ENCODE results near the gene REEP1. TPM values are rescaled to one million over a fixed set of nuclear protein-coding genes. Genes with fewer than 3 reads are reported as not detected.

REEP1 gene
- total and polyA plus RNA-seq, 2 of the 13 experiments (the other 11 are each of a cell fraction or from before 2014, with no cell fraction given), result 0.27 TPM; not detected in 1

DNA sequence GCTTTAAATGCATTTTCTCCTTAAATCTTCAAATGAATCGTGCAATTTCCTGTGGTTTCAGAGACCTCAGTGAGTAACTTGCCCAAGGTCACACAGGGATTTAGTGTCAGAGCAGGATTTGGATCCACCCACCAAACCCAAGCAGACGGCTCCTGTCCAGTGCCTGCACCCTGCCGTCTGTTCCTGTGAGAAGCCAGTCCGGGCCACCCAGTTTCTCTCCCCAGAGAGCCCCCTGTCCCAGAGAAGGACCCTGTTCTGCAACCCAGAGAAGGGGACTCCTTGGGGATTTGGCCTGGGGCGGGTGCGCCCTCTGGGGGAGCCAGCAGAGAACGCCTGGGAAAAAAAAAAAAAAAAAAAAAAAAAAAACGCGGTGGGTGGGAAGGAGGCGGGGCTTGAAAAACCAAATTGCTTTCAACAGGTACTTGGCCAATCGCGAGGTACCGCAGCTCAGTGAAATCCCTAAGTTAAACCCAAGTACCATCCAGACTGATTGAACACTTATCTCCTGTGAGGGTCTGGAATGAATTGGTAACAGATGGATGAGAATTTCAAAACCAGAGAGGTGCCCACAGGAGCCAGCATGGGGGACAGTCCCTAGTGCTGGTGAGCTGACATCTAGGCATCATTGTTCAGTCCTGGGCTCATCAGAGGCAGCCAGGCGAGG lies 30.9 kb upstream of the REEP1 start (continued):
- TF ChIP-seq, protein P1, sequence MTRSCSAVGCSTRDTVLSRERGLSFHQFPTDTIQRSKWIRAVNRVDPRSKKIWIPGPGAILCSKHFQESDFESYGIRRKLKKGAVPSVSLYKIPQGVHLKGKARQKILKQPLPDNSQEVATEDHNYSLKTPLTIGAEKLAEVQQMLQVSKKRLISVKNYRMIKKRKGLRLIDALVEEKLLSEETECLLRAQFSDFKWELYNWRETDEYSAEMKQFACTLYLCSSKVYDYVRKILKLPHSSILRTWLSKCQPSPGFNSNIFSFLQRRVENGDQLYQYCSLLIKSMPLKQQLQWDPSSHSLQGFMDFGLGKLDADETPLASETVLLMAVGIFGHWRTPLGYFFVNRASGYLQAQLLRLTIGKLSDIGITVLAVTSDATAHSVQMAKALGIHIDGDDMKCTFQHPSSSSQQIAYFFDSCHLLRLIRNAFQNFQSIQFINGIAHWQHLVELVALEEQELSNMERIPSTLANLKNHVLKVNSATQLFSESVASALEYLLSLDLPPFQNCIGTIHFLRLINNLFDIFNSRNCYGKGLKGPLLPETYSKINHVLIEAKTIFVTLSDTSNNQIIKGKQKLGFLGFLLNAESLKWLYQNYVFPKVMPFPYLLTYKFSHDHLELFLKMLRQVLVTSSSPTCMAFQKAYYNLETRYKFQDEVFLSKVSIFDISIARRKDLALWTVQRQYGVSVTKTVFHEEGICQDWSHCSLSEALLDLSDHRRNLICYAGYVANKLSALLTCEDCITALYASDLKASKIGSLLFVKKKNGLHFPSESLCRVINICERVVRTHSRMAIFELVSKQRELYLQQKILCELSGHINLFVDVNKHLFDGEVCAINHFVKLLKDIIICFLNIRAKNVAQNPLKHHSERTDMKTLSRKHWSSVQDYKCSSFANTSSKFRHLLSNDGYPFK (CRISPR knock-in tag; IDR thresholded peaks at IDR 0.05; ENCODE audit: borderline replicate concordance), result peak; percentile 23; the same call in 1 of the 2 replicates
- TF ChIP-seq POLR2AphosphoS5 (IDR thresholded peaks at IDR 0.05; ENCODE audit: low read depth, low read length), result no peak
- TF ChIP-seq NR2F2 (IDR thresholded peaks at IDR 0.05; ENCODE audit: borderline replicate concordance, low read depth), result peak; percentile 17; the same call in 1 of the 2 replicates
- no peak for TF ChIP-seq ZNF841 (CRISPR knock-in tag; IDR thresholded peaks at IDR 0.05; ENCODE audit: borderline replicate concordance)
- TF ChIP-seq SP5 (CRISPR knock-in tag; IDR thresholded peaks at IDR 0.05; ENCODE audit: borderline replicate concordance, low read depth), result peak; percentile 9; the same call in 1 of the 2 replicates

DNA sequence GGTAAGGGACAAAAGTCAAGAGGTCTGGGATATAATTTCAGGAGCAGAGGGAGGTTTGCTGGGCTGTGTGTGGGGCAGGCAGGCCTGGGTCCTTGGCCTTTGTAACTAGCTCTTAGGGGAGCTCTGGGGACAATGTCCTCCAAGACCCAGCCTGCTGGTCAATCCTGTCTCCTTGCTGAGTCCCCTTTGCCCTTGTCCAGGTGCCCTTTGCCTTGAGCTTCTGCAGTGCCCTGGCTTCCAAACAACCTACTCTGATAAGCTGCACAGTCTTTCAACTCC lies 30.0 kb upstream of the REEP1 start:
- H3K36me3 ChIP-seq (replicated peaks in 1 of 2; ENCODE audit: control insufficient read depth in 1 of 2, insufficient read depth in 2 of 2, low read length in 2 of 2), result no peaks in the 10 kb centered on the region
- no peak overlapping the region for H3K27ac ChIP-seq (ENCODE audit: extremely low read length, insufficient read depth, low read length)
- H3K9me3 ChIP-seq (ENCODE audit: low read length), result no peaks in the 10 kb centered on the region
- POLR2A ChIA-PET, result no interaction called here
- no peak overlapping the region for H3K4me3 ChIP-seq (replicated peaks in 1 of 3; ENCODE audit: insufficient read depth in 1 of 3, low read depth in 2 of 3, low read length in 3 of 3)
- BruUV-seq (replicated peaks), result no TSS peak
- CTCF ChIA-PET (ENCODE audit: low intra/inter-chr PET ratio, low total read pairs), result interaction anchor here (0.9 to 2.9 kb wide), 2 partner anchors 69 to 146 kb away, joined by 3 to 28 read pairs; no protein-coding TSS in a partner anchor
- no peak overlapping the region for H3K4me2 ChIP-seq (ENCODE audit: low read depth, low read length)
- no peaks in the 10 kb centered on the region for H3K79me2 ChIP-seq (ENCODE audit: insufficient read depth, low read length)
- H3K27me3 ChIP-seq (ENCODE audit: control insufficient read depth in 1 of 2, insufficient read depth in 2 of 2, low read length in 2 of 2), result no peaks in the 10 kb centered on the region; a peak in 1 of 5 replicates
- intact Hi-C loops (cut with micrococcal nuclease; ENCODE audit: unreplicated experiment) (no loop called here), in situ Hi-C loops (cut with HindIII; ENCODE audit: extremely low pct_ligation_motif_present, low pct_unique_long_range_greater_than_20kb) (no loop called here)
- H2AFZ ChIP-seq (ENCODE audit: low read length), result no peak overlapping the region
- FAIRE-seq (no peak), ATAC-seq (peak; percentile 18; the same call in 2 of the 3 replicates), DNase-seq (ENCODE audit: low spot score) (no peak)
- no peak overlapping the region for H3K9ac ChIP-seq (ENCODE audit: insufficient read depth, low read depth, low read length)
- H3K4me1 ChIP-seq (ENCODE audit: insufficient read depth, low read length), result peaks cover 19% of the 10 kb centered on the region
- H4K20me1 ChIP-seq (ENCODE audit: insufficient read depth, low read length), result no peaks in the 10 kb centered on the region
- TF ChIP-seq, protein P2, sequence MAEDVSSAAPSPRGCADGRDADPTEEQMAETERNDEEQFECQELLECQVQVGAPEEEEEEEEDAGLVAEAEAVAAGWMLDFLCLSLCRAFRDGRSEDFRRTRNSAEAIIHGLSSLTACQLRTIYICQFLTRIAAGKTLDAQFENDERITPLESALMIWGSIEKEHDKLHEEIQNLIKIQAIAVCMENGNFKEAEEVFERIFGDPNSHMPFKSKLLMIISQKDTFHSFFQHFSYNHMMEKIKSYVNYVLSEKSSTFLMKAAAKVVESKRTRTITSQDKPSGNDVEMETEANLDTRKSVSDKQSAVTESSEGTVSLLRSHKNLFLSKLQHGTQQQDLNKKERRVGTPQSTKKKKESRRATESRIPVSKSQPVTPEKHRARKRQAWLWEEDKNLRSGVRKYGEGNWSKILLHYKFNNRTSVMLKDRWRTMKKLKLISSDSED (CRISPR knock-in tag; IDR thresholded peaks at IDR 0.05), result no peak
- TF ChIP-seq SMAD1 (CRISPR knock-in tag; IDR thresholded peaks at IDR 0.05; ENCODE audit: borderline replicate concordance, low read depth) (no peak), ZNF83 (CRISPR knock-in tag; IDR thresholded peaks at IDR 0.05; ENCODE audit: borderline replicate concordance) (no peak), MED1 (CRISPR knock-in tag; IDR thresholded peaks at IDR 0.05) (no peak), ZNF776 (CRISPR knock-in tag; IDR thresholded peaks at IDR 0.05) (no peak)
- TF ChIP-seq, protein P3, sequence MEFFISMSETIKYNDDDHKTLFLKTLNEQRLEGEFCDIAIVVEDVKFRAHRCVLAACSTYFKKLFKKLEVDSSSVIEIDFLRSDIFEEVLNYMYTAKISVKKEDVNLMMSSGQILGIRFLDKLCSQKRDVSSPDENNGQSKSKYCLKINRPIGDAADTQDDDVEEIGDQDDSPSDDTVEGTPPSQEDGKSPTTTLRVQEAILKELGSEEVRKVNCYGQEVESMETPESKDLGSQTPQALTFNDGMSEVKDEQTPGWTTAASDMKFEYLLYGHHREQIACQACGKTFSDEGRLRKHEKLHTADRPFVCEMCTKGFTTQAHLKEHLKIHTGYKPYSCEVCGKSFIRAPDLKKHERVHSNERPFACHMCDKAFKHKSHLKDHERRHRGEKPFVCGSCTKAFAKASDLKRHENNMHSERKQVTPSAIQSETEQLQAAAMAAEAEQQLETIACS (CRISPR knock-in tag; IDR thresholded peaks at IDR 0.05), result no peak
- TF ChIP-seq, protein P4, sequence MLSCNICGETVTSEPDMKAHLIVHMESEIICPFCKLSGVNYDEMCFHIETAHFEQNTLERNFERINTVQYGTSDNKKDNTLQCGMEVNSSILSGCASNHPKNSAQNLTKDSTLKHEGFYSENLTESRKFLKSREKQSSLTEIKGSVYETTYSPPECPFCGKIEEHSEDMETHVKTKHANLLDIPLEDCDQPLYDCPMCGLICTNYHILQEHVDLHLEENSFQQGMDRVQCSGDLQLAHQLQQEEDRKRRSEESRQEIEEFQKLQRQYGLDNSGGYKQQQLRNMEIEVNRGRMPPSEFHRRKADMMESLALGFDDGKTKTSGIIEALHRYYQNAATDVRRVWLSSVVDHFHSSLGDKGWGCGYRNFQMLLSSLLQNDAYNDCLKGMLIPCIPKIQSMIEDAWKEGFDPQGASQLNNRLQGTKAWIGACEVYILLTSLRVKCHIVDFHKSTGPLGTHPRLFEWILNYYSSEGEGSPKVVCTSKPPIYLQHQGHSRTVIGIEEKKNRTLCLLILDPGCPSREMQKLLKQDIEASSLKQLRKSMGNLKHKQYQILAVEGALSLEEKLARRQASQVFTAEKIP (CRISPR knock-in tag; IDR thresholded peaks at IDR 0.05; ENCODE audit: borderline replicate concordance), result no peak
